ENCODE data around the gene APOBEC3F. TPM values are rescaled to one million over a fixed set of nuclear protein-coding genes. Genes with fewer than 3 reads are reported as not detected.
"Not testable (repeated sequence)": the region's sequence is repeated elsewhere in the genome, so short reads cannot be mapped to it uniquely, and the experiment has no call there.

The APOBEC3F gene
- total and polyA plus RNA-seq, 2 experiments from 2014 or later = 6.2 to 10.1 TPM

- Histone ChIP-seq H3K27me3 (replicated peaks; ENCODE audit: insufficient read depth) (no peaks in the 10 kb centered on the region), H3K36me3 (ENCODE audit: low read depth) (no peaks in the 10 kb centered on the region), H3K79me2 (ENCODE audit: insufficient read depth) (peaks cover 23% of the 10 kb centered on the region), H3K9me3 (ENCODE audit: low read depth) (no peaks in the 10 kb centered on the region), H3K4me3 (no peak overlapping the region), H4K20me1 (ENCODE audit: insufficient read depth) (no peaks in the 10 kb centered on the region), H3K9me2 (ENCODE audit: insufficient read depth) (no peaks in the 10 kb centered on the region), H2AFZ (no peak overlapping the region), H3K9ac (no peak overlapping the region), H3K27ac (no peak overlapping the region), H3F3A (ENCODE audit: insufficient read depth) (peaks cover 9% of the 10 kb centered on the region; the same call in 1 of the 2 replicates), H3K4me1 (ENCODE audit: insufficient read depth) (no peaks in the 10 kb centered on the region), H3K4me2 (ENCODE audit: unreplicated experiment) (no peak overlapping the region)
- no peak for DNase-seq
- in situ Hi-C loops (cut with MboI) = loop anchor here (10.0 to 25.0 kb wide), 2 partner anchors 108 to 296 kb away; partner anchors contain the start of gene RPL3
- 96 to 97% methylated on average over 12 to 13 of the region's 13 CpGs for WGBS, 2 experiments (ENCODE audit: low coverage in 1 of 2, low lambda C conversion rate in 2 of 2, missing lambda C conversion rate in 2 of 2)
- TF ChIP-seq EZH2 (IDR thresholded peaks at IDR 0.05; ENCODE audit: insufficient read depth, poor library complexity, severe bottlenecking) (no peak), EZH2phosphoT487 (IDR thresholded peaks at IDR 0.05; ENCODE audit: insufficient read depth, low read depth) (no peak)
These were observed 24.1 kb upstream of the APOBEC3F start for GRCh38 chr22:39016592-39016991.

- Histone ChIP-seq H3K36me3 (ENCODE audit: low read depth) (no peaks in the 10 kb centered on the region), H3K79me2 (ENCODE audit: insufficient read depth) (peaks cover 23% of the 10 kb centered on the region), H4K20me1 (ENCODE audit: insufficient read depth) (no peaks in the 10 kb centered on the region), H3K27me3 (replicated peaks; ENCODE audit: insufficient read depth) (no peaks in the 10 kb centered on the region), H3K4me3 (no peak overlapping the region), H3K9ac (no peak overlapping the region), H3F3A (ENCODE audit: insufficient read depth) (peaks cover 9% of the 10 kb centered on the region; the same call in 1 of the 2 replicates), H3K9me3 (ENCODE audit: low read depth) (no peaks in the 10 kb centered on the region), H3K4me2 (ENCODE audit: unreplicated experiment) (no peak overlapping the region), H3K4me1 (ENCODE audit: insufficient read depth) (no peaks in the 10 kb centered on the region), H3K9me2 (ENCODE audit: insufficient read depth) (no peaks in the 10 kb centered on the region), H2AFZ (no peak overlapping the region), H3K27ac (no peak overlapping the region)
- WGBS, 2 experiments (ENCODE audit: low coverage in 1 of 2, low lambda C conversion rate in 2 of 2, missing lambda C conversion rate in 2 of 2) = 85 to 91% methylated on average over 17 to 18 of the region's 18 CpGs
- no peak for DNase-seq
- in situ Hi-C loops (cut with MboI) = loop anchor here (10.0 to 25.0 kb wide), 2 partner anchors 107 to 295 kb away; partner anchors contain the start of gene RPL3
- TF ChIP-seq EZH2phosphoT487 (IDR thresholded peaks at IDR 0.05; ENCODE audit: insufficient read depth, low read depth) = no peak
- TF ChIP-seq EZH2 (IDR thresholded peaks at IDR 0.05; ENCODE audit: insufficient read depth, poor library complexity, severe bottlenecking) = no peak
These were observed 22.9 kb upstream of the APOBEC3F start for GRCh38 chr22:39017596-39018365.

- H3K4me2 ChIP-seq (ENCODE audit: unreplicated experiment) = not testable (repeated sequence)
These were observed 20.5 kb upstream of the APOBEC3F start for GRCh38 chr22:39020021-39020651.

GRCh38 chr22:39021552-39022250 lies 19.0 kb upstream of the APOBEC3F start:
- H3K36me3 ChIP-seq (ENCODE audit: low read depth) = no peaks in the 10 kb centered on the region
- peak overlapping the region; percentile 90 for H2AFZ ChIP-seq
- no peaks in the 10 kb centered on the region for H3K4me1 ChIP-seq (ENCODE audit: insufficient read depth)
- in situ Hi-C loops (cut with MboI) = loop anchor here (25.0 kb wide), 1 partner anchor 291 kb away; the partner anchor contains the start of gene RPL3
- H4K20me1 ChIP-seq (ENCODE audit: insufficient read depth) = no peaks in the 10 kb centered on the region
- H3K4me2 ChIP-seq (ENCODE audit: unreplicated experiment) = peak overlapping the region; percentile 80
- TF ChIP-seq EZH2 (IDR thresholded peaks at IDR 0.05; ENCODE audit: insufficient read depth, poor library complexity, severe bottlenecking) (no peak), EZH2phosphoT487 (IDR thresholded peaks at IDR 0.05; ENCODE audit: insufficient read depth, low read depth) (no peak)
- no peaks in the 10 kb centered on the region for H3K9me3 ChIP-seq (ENCODE audit: low read depth)
- WGBS, 2 experiments (ENCODE audit: low coverage in 1 of 2, low lambda C conversion rate in 2 of 2, missing lambda C conversion rate in 2 of 2) = 28 to 38% methylated on average over 8 to 9 of the region's 9 CpGs
- peaks cover 4% of the 10 kb centered on the region for H3K79me2 ChIP-seq (ENCODE audit: insufficient read depth)
- peak overlapping the region; percentile 75 for H3K9ac ChIP-seq
- DNase-seq = peak; percentile 5
- H3K27me3 ChIP-seq (replicated peaks; ENCODE audit: insufficient read depth) = no peaks in the 10 kb centered on the region
- H3F3A ChIP-seq (ENCODE audit: insufficient read depth) = peaks cover 9% of the 10 kb centered on the region; the same call in 1 of the 2 replicates
- H3K9me2 ChIP-seq (ENCODE audit: insufficient read depth) = no peaks in the 10 kb centered on the region
- H3K4me3 ChIP-seq = peak overlapping the region; percentile 67
- no peak overlapping the region for H3K27ac ChIP-seq

More at GRCh38 chr22:39020021-39020651, 20.5 kb upstream of the APOBEC3F start:
- Histone ChIP-seq H3K79me2 (ENCODE audit: insufficient read depth) (peaks cover 18% of the 10 kb centered on the region), H3K9ac (peak overlapping the region; percentile 75; the same call in 1 of the 2 replicates)
- in situ Hi-C loops (cut with MboI) = loop anchor here (25.0 kb wide), 1 partner anchor 292 kb away; the partner anchor contains the start of gene RPL3
- not testable (repeated sequence) for H3K4me3 ChIP-seq; H2AFZ ChIP-seq; H3K9me3 ChIP-seq (ENCODE audit: low read depth); H3K4me1 ChIP-seq (ENCODE audit: insufficient read depth); H4K20me1 ChIP-seq (ENCODE audit: insufficient read depth); H3K27me3 ChIP-seq (replicated peaks; ENCODE audit: insufficient read depth); H3K36me3 ChIP-seq (ENCODE audit: low read depth); H3K27ac ChIP-seq; H3F3A ChIP-seq (ENCODE audit: insufficient read depth); H3K9me2 ChIP-seq (ENCODE audit: insufficient read depth); DNase-seq
- 47 to 51% methylated on average over 15 of the region's 15 CpGs for WGBS, 2 experiments (ENCODE audit: low coverage in 1 of 2, low lambda C conversion rate in 2 of 2, missing lambda C conversion rate in 2 of 2)

Measured in GM23248 (cell line).